Psoas muscle (tissue), 8 donors: ENCODE measurements around the gene HLF. TPM values are rescaled to one million over a fixed set of nuclear protein-coding genes. Genes with fewer than 3 reads are reported as not detected.

ENCODE experiments used
- ATAC-seq, 4 donors: fragments of 200-7000 bp; cut with Tn5 transposase; one replicate each; pipeline ENCODE4 v1.9.1; 2020; ENCODE audit warnings: moderate library complexity in 3 of 4, mild to moderate bottlenecking in 2 of 4
- DNase-seq, 2 donors: peaks; one replicate each; pipeline ENCODE4 v3.0.0-alpha.2; 2020
- H3K27ac ChIP-seq: fragments of 200-600 bp; one replicate; pipeline ENCODE4 v1.8.0; 2022
- H3K27me3 ChIP-seq, 3 donors: fragments of 200-600 bp in 1 of 3; one replicate each; pipeline versions ENCODE4 v1.6.1 to v1.8.0; 2013 to 2022; ENCODE audit warnings: low read length in 2 of 3, mild to moderate bottlenecking in 2 of 3, moderate library complexity in 1 of 3; ENCODE audit not compliant: insufficient read depth in 3 of 3
- H3K36me3 ChIP-seq, 2 donors: fragments of 200-600 bp in 1 of 2; one replicate each; pipeline versions ENCODE4 v1.6.1 to v1.8.0; 2013 to 2022; ENCODE audit warnings: low read depth in 1 of 2, mild to moderate bottlenecking in 1 of 2, moderate library complexity in 1 of 2; ENCODE audit not compliant: insufficient read depth in 1 of 2
- H3K4me1 ChIP-seq: fragments of 200-600 bp; one replicate; pipeline ENCODE4 v1.8.0; 2022
- H3K4me3 ChIP-seq: fragments of 200-600 bp; one replicate; pipeline ENCODE4 v1.8.0; 2022; ENCODE audit warnings: mild to moderate bottlenecking
- H3K9me3 ChIP-seq: fragments of 200-600 bp; one replicate; pipeline ENCODE4 v1.8.0; 2022
- CTCF ChIP-seq: fragments of 200-600 bp; IDR thresholded peaks from one replicate; pipeline ENCODE4 v1.8.0; 2022; ENCODE audit warnings: antibody characterized with exemption
- WGBS, 3 donors: extraction: QIAGEN DNeasy Blood & Tissue Kit; methylation state at CpG; one replicate each; pipeline versions ENCODE4 v1.1.6 to v1.1.7; 2013; 5-methylcytosine and 5-hydroxymethylcytosine counted together
- intact Hi-C, 2 donors: fragments of 100-400 bp; cut with DNase I; formaldehyde crosslinking; loops; one replicate each; pipeline versions ENCODE4 v1.11.0 to v1.14.2; 2022
- polyA plus RNA-seq, 3 donors: library from polyadenylated mRNA; stranded (reverse); fragments of 200-250 nt; gene quantifications; one replicate each; pipeline ENCODE4 v1.2.3, GENCODE V29; 2013
- total RNA-seq, 4 donors: library from RNA; stranded (reverse); fragmentation: NEBNext Ultra II Directional in 2 of 4; extraction: Animal tissue kit (Norgen Biotek cat#: 25700) in 2 of 4; gene quantifications; one replicate each; pipeline versions ENCODE4 v1.2.1 to v1.2.4, GENCODE V29; 2021 to 2023
- donor health status: healthy with polysubstance abuse.
- donor health status: DM: no; HTN: no; CAD: no; lungs with moderate emphysema.
- donor health status: Bipolar disorder and iron deficiency.
- donor health status: healthy.
- donor health status: DM: yes; HTN: yes; CAD: no.
- donor health status: DM: no; HTN: no; CAD: no.
- donor health status: DM: no; HTN: no; CAD: no.
- donor health status: DM: yes; HTN: yes; CAD: no.

The HLF gene
- total and polyA plus RNA-seq, 7 donors, result 0.59 to 5.0 (median 3.7) TPM

- Histone ChIP-seq H3K4me3 (no peak overlapping the region), H3K4me1 (no peaks in the 10 kb centered on the region), H3K9me3 (no peaks in the 10 kb centered on the region), H3K27ac (no peak overlapping the region), H3K36me3 (no peaks in the 10 kb centered on the region), H3K27me3 (no peaks in the 10 kb centered on the region)
- no peak for TF ChIP-seq CTCF
- ATAC-seq (no peak), DNase-seq (no peak)
- intact Hi-C loops, result no loop called here
- WGBS, 3 donors, result 90 to 94% (median 92%) methylated on average over 5 of the region's 5 CpGs
Measured at GRCh38 chr17:55341432-55341831, 76.7 kb downstream of the HLF start.

- no peaks in the 10 kb centered on the region for H3K4me1 ChIP-seq
- WGBS, 3 donors, result 72 to 79% (median 76%) methylated on average over 6 of the region's 6 CpGs
- H3K27ac ChIP-seq, result no peak overlapping the region
- no peak overlapping the region for H3K4me3 ChIP-seq
- TF ChIP-seq CTCF, result no peak
- no peaks in the 10 kb centered on the region for H3K27me3 ChIP-seq
- DNase-seq (no peak), ATAC-seq (no peak)
- H3K9me3 ChIP-seq, result no peaks in the 10 kb centered on the region
- no peaks in the 10 kb centered on the region for H3K36me3 ChIP-seq
- intact Hi-C loops, result no loop called here
Measured at GRCh38 chr17:55342800-55343585, 78.2 kb downstream of the HLF start.

- Histone ChIP-seq H3K4me3 (no peak overlapping the region), H3K9me3 (no peaks in the 10 kb centered on the region), H3K27ac (no peak overlapping the region), H3K36me3 (no peaks in the 10 kb centered on the region), H3K27me3 (no peaks in the 10 kb centered on the region), H3K4me1 (no peaks in the 10 kb centered on the region)
- WGBS, 3 donors, result 88 to 94% (median 91%) methylated on average over 4 of the region's 4 CpGs
- no peak for ATAC-seq
- DNase-seq, result no peak
- TF ChIP-seq CTCF, result no peak
- intact Hi-C loops, result no loop called here
Measured at GRCh38 chr17:55343900-55344513, 79.2 kb downstream of the HLF start.

- WGBS, 3 donors, result 80 to 86% (median 86%) methylated on average over 3 of the region's 3 CpGs
- Histone ChIP-seq H3K4me3 (no peak overlapping the region), H3K27me3 (no peaks in the 10 kb centered on the region), H3K9me3 (no peaks in the 10 kb centered on the region), H3K27ac (no peak overlapping the region), H3K36me3 (no peaks in the 10 kb centered on the region), H3K4me1 (no peaks in the 10 kb centered on the region)
- intact Hi-C loops, result no loop called here
- ATAC-seq (no peak), DNase-seq (no peak)
- TF ChIP-seq CTCF, result no peak
Measured at GRCh38 chr17:55344514-55344997, 79.8 kb downstream of the HLF start.
